ENCODE data around the gene ZBTB20. TPM values are rescaled to one million over a fixed set of nuclear protein-coding genes. Genes with fewer than 3 reads are reported as not detected.

The ZBTB20 gene
- total and polyA plus RNA-seq, 4 donors: 0.74 to 77.1 (median 27.9) TPM

DNA sequence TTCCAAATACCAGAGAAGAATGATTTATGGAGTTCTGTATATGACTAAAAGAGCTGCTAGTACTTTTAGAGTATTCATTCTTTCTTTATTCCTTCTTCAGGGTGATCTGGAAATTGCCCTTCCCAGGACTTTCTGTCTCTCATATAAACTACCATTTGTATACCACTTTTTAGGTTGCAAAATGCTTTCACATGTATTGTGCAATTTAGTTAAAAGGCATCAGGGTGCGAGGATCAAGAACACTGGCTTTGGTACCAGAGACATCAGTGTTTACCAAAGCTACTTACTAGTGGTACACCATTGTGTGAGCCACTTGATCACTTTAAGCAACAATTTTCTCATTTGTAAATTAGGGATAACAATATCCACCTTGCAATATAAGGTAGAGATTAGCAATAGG lies 601.9 kb downstream of the ZBTB20 start:
- Histone ChIP-seq H3K9ac (ENCODE audit: insufficient read depth in 1 of 2, low read length in 2 of 2) (no peak overlapping the region), H3K4me3 (no peak overlapping the region), H3K4me1 (ENCODE audit: control insufficient read depth in 5 of 5, insufficient read depth in 5 of 5, low read length in 5 of 5) (peaks cover 0 to 2% (median 0%) of the 10 kb centered on the region in 5 donors), H3K9me3 (ENCODE audit: control insufficient read depth in 4 of 4, insufficient read depth in 3 of 4, low read length in 3 of 4) (no peaks in the 10 kb centered on the region), H3K27me3 (ENCODE audit: control insufficient read depth in 3 of 3, insufficient read depth in 3 of 3, low read length in 2 of 3) (no peaks in the 10 kb centered on the region), H3K36me3 (ENCODE audit: control insufficient read depth in 4 of 4, insufficient read depth in 4 of 4, low read length in 4 of 4) (peaks cover 0 to 1% (median 0%) of the 10 kb centered on the region in 4 donors), H3K27ac (ENCODE audit: low read depth in 1 of 2, low read length in 1 of 2) (no peak overlapping the region)
- TF ChIP-seq, protein P1, sequence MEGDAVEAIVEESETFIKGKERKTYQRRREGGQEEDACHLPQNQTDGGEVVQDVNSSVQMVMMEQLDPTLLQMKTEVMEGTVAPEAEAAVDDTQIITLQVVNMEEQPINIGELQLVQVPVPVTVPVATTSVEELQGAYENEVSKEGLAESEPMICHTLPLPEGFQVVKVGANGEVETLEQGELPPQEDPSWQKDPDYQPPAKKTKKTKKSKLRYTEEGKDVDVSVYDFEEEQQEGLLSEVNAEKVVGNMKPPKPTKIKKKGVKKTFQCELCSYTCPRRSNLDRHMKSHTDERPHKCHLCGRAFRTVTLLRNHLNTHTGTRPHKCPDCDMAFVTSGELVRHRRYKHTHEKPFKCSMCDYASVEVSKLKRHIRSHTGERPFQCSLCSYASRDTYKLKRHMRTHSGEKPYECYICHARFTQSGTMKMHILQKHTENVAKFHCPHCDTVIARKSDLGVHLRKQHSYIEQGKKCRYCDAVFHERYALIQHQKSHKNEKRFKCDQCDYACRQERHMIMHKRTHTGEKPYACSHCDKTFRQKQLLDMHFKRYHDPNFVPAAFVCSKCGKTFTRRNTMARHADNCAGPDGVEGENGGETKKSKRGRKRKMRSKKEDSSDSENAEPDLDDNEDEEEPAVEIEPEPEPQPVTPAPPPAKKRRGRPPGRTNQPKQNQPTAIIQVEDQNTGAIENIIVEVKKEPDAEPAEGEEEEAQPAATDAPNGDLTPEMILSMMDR (IDR thresholded peaks at IDR 0.05; ENCODE audit: control extremely low read depth, extremely low read depth): no peak
- WGBS, 2 donors: 79 to 84% methylated on average over 1 of the region's 1 CpG
- DNase-seq (no peak), ATAC-seq (ENCODE audit: insufficient read depth, low FRiP score) (no peak)

- no peak overlapping the region for H3K9ac ChIP-seq (ENCODE audit: insufficient read depth in 1 of 2, low read length in 2 of 2)
- peaks cover 0 to 5% (median 0%) of the 10 kb centered on the region in 4 donors for H3K9me3 ChIP-seq (ENCODE audit: control insufficient read depth in 4 of 4, insufficient read depth in 3 of 4, low read length in 3 of 4)
- TF ChIP-seq, protein P1 (IDR thresholded peaks at IDR 0.05; ENCODE audit: control extremely low read depth, extremely low read depth): no peak
- DNase-seq (no peak), ATAC-seq (ENCODE audit: insufficient read depth, low FRiP score) (no peak)
- H3K4me3 ChIP-seq: no peak overlapping the region
- WGBS, 2 donors: 68 to 71% methylated on average over 1 of the region's 1 CpG
- no peak overlapping the region for H3K27ac ChIP-seq (ENCODE audit: low read depth in 1 of 2, low read length in 1 of 2)
- H3K4me1 ChIP-seq (ENCODE audit: control insufficient read depth in 5 of 5, insufficient read depth in 5 of 5, low read length in 5 of 5): peaks cover 0 to 2% (median 0%) of the 10 kb centered on the region in 5 donors
- no peaks in the 10 kb centered on the region for H3K27me3 ChIP-seq (ENCODE audit: control insufficient read depth in 3 of 3, insufficient read depth in 3 of 3, low read length in 2 of 3)
- peaks cover 0 to 1% (median 0%) of the 10 kb centered on the region in 4 donors for H3K36me3 ChIP-seq (ENCODE audit: control insufficient read depth in 4 of 4, insufficient read depth in 4 of 4, low read length in 4 of 4)
Observed at GRCh38 chr3:114542359-114542758, 604.7 kb downstream of the ZBTB20 start.

DNA sequence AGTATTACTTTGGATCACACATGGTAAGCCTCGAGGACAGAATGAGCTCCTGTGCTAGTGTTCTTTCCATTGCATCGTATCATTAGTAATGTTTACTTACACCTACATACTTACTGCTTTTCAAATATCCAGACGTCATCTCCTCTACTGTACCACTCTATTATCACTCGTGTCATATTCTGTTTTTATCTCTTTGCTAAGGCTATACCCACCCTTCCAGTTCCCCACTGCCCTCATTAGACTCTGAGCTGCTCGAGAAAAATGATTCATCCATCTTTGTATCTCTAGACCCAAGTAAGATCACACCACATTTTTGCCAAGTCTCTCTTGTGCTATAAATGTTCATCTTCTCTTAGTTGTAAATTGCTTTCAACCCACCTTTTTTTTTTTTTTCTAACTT lies 607.6 kb downstream of the ZBTB20 start:
- TF ChIP-seq, protein P1 (IDR thresholded peaks at IDR 0.05; ENCODE audit: control extremely low read depth, extremely low read depth): no peak
- Histone ChIP-seq H3K27me3 (ENCODE audit: control insufficient read depth in 3 of 3, insufficient read depth in 3 of 3, low read length in 2 of 3) (no peaks in the 10 kb centered on the region), H3K9me3 (ENCODE audit: control insufficient read depth in 4 of 4, insufficient read depth in 3 of 4, low read length in 3 of 4) (peaks cover 0 to 5% (median 0%) of the 10 kb centered on the region in 4 donors), H3K9ac (ENCODE audit: insufficient read depth in 1 of 2, low read length in 2 of 2) (no peak overlapping the region), H3K4me1 (ENCODE audit: control insufficient read depth in 5 of 5, insufficient read depth in 5 of 5, low read length in 5 of 5) (peaks cover 0 to 2% (median 0%) of the 10 kb centered on the region in 5 donors), H3K4me3 (no peak overlapping the region), H3K27ac (ENCODE audit: low read depth in 1 of 2, low read length in 1 of 2) (no peak overlapping the region), H3K36me3 (ENCODE audit: control insufficient read depth in 4 of 4, insufficient read depth in 4 of 4, low read length in 4 of 4) (peaks cover 0 to 1% (median 0%) of the 10 kb centered on the region in 4 donors)
- no peak for ATAC-seq (ENCODE audit: insufficient read depth, low FRiP score)
- WGBS, 2 donors: 84 to 94% methylated on average over 5 of the region's 5 CpGs
- no peak for DNase-seq

DNA sequence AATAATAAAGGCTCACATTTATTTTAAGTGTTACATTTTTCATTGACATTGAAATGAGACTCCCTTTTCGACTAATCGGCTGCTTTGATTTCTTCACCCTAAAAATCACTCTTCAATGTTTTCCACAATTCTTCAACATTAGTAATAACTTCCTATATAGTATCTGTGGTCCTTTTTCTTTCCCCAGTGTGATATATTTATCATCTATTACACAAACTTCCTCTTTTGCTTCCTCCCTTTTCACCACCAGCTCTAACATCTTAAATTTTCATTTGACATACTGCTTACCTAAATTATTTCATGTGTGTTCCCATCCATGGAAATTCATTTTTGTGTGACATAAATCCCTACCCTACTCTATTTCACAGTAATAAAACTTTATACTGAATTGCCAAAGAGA lies 608.9 kb downstream of the ZBTB20 start:
- no peak overlapping the region for H3K4me3 ChIP-seq
- ATAC-seq (ENCODE audit: insufficient read depth, low FRiP score) (no peak), DNase-seq (no peak)
- peaks cover 0 to 5% (median 0%) of the 10 kb centered on the region in 4 donors for H3K9me3 ChIP-seq (ENCODE audit: control insufficient read depth in 4 of 4, insufficient read depth in 3 of 4, low read length in 3 of 4)
- TF ChIP-seq, protein P1 (IDR thresholded peaks at IDR 0.05; ENCODE audit: control extremely low read depth, extremely low read depth): no peak
- H3K27ac ChIP-seq (ENCODE audit: low read depth in 1 of 2, low read length in 1 of 2): no peak overlapping the region
- H3K27me3 ChIP-seq (ENCODE audit: control insufficient read depth in 3 of 3, insufficient read depth in 3 of 3, low read length in 2 of 3): no peaks in the 10 kb centered on the region
- no peak overlapping the region for H3K9ac ChIP-seq (ENCODE audit: insufficient read depth in 1 of 2, low read length in 2 of 2)
- WGBS, 2 donors: 36 to 65% methylated on average over 2 of the region's 2 CpGs
- H3K4me1 ChIP-seq (ENCODE audit: control insufficient read depth in 5 of 5, insufficient read depth in 5 of 5, low read length in 5 of 5): peaks cover 0 to 2% (median 0%) of the 10 kb centered on the region in 5 donors
- no peaks in the 10 kb centered on the region for H3K36me3 ChIP-seq (ENCODE audit: control insufficient read depth in 4 of 4, insufficient read depth in 4 of 4, low read length in 4 of 4)
